GM19324 (cell line): ENCODE measurements around the gene SMIM29.

Experiments used
- ATAC-seq: cut with Tn5 transposase; IDR thresholded peaks from one replicate; pipeline ENCODE4 v1.9.1; 2021; ENCODE audit warnings: mild to moderate bottlenecking, moderate library complexity; ENCODE audit not compliant: unreplicated experiment, low FRiP score

Gene SMIM29

DNA sequence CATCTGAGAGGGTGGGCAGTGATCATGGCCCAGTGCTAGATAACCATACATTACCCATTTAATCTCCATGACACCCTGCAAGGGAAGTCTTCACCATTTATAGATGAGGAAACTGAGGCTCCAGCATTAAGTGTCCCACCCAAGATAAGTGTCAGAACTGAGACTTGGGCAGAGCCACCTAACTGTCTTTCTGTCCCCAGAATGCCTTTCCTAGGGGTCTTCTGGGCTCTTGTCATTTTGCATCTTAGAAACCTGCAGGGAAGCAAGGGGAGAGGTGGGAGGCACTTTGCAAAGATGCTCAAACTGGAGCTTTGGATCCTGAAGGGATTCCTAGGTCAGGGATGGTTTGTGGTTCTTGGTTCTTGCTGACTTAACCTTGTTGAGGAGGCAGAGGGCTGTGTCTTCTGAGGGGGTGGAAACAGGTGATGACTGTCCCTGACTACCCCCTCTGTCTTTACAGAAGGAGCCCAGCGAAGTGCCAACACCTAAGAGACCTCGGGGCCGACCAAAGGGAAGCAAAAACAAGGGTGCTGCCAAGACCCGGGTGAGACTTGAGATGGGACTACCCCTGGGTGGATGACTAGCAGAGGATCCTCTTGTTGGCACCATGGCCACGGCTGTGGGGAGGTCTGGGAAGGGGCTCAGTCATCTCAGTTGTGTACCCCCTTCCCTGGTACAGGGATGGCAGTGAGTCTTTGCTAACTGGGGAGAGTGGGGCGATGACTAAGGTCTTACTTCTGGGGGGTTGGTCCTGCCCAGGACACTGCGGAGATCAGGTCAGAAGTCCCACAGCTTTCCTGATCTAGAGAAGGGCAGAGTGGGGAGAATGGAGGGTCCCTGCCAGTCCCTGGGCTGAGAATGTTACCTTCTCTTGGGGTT lies 6.3 kb downstream of the SMIM29 start:
- ATAC-seq, result no peak

DNA sequence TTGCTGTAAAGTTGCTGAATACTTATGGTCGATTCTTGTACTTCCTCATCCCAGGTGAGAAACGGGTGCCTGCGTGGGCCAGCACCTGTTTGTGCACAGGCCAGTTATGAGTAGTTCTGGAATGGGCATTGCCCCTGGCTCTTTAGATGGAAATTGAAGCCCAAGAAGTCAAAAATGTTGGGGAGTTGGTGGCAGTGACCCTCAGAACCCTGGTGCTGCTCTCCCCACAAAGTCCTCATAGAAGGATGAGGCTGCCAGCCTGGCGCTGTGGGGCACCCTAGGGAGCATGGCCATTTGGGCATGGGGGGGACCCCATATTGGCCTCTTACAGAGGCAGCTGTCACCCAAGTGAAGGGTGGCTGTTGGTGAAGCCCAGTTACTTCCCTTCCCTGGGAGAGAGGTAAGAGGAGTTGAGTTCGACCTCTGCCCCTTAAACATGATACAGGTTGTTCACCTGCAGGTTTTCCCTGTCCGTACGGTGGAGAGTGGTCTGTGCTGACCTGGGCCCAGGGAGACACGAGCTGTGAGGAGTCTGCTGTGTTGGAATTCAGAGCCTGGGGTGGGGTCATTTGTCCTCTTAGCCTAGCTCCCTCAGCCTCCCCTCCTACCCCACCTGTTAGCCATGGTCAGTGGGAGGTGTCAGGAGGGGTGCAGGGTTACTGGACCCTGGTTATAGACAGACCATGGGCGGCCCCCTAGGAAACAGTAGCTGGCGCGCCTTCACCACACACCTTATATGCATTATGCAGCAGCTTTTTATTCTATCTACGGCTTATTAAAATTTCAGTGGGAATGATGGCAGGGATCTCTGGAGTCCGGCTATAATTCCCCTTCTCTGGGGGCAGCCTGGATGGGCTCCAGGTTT lies 7.2 kb downstream of the SMIM29 start:
- ATAC-seq, result no peak

DNA sequence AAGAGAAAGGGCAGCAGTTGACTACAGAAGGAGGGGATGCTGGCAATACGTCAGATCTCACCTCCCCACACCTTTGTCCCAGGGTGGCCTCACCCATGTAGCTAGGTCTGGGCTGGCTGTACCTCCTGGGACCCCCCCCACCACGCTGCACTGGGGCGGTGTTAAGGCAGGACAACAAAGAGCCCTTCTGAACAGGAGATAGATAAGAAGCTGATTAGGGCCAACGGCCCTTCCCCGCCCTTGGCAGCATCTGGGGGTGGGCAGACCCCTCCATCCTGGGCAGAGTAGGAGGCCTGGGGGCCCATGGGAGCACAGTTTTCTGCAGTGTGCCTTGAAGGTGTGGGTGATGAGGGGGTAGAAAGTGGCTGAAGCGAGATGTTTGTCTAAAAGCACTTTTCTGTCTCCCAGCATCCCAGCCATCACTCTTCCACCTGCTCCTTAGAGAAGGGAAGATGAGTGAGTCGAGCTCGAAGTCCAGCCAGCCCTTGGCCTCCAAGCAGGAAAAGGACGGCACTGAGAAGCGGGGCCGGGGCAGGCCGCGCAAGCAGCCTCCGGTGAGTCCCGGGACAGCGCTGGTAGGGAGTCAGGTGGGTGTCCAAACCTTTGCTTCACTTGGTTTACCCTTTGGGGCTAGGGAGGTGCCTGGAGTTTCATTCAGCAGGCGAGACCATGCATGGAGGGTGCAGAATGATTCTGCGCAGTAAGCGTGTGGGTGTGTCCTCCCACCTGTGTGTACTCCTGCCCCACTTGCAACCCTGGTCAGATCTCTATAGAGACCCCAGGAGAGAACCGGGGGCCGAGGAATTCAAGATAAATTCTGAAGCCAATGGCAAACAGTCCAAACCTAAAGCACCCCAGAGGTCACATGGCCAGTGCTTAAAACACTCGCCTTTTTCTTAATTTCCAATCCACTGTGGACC lies 8.2 kb downstream of the SMIM29 start:
- no peak for ATAC-seq

DNA sequence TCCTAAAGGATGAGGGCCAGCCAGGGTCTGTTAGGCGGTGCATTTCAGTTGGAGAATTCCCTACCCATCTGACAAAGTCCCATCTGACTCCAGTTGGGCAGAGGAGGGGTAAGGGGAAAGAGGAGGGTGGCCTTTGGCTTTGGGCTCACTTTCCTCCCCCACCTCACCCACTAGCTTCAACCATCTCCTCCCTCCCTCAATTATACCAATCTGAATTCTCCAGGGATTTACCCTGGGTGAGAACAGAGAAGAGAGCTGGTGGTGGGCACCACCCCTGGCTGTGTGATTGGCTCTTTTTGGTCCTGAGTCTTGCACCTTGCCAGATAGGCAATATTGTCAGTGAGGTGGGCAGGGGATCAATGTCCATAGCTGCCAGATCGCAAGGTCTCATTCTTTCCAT lies 8.9 kb downstream of the SMIM29 start:
- no peak for ATAC-seq

- ATAC-seq, result no peak
These were observed 9.3 kb downstream of the SMIM29 start for GRCh38 chr6:34239500-34239825.

- no peak for ATAC-seq
These were observed 10.0 kb downstream of the SMIM29 start for GRCh38 chr6:34238585-34239499.

DNA sequence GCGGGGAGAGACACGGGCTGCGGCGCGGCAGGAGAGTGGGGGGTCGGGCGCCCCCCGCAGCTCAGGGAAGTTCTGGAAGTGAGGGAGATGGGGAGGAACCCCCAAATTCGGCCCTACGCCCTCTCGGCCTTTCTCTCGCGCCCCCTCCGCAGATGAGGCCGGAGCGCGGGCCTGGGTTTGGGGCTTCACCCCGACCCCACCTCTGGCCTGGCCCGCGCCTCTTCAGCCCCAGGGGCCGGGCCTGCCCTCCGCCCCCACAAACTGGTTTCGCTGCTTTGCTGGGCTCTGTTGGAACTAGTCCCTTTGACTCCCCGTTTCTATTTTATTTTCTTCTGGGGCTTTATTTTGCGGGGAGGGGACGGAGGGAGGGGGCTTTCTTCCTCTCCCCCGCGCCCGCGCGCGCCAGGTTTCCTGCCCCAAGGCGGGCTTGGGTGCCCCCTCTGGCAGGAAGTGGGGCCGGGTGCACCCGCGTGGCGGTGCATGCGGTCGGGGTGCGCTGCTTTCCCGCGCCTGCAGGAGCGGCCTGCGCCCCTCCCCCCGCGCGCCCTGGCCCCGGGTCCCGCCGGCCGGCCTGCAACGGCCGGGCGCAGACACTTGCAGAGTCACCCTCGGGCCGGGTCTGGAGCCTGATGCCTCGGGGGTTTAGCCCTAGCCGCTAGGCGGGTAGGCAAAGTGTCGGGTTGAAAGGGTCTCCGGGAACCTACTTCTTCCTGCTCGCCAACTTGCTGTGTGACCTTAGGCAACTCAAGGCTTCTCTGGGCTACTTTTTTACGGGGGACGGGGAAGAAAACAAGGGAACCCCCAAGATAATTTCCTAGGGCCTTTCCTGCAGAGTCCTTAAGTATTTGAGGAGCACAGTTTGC lies 10.9 kb downstream of the SMIM29 start:
- peak; percentile 15 for ATAC-seq

- peak; percentile 21 for ATAC-seq
These were observed 11.5 kb downstream of the SMIM29 start for GRCh38 chr6:34237316-34237721.

GRCh38 chr6:34236443-34237315 lies 12.1 kb downstream of the SMIM29 start, which contains the start of gene HMGA1:
TSS of gene HMGA1 (plus strand) at chr6:34236873. CDS start at chr6:34240781, 3,908 bp downstream.
- ATAC-seq, result peak; percentile 74

DNA sequence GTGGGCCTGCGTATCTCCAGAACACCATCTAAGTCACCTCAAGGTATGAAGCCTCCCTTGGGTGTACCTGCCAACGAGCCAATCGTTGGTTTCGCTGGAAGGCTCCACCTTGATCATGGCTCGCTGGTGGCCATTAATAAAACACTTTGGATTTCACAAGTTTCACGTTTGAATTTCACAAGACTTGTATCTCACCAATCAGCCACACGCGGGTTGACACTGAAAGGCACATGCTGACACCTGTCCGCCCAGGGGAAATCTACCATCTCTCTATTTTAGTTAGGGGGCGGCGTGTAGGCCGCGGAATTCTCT lies 12.7 kb downstream of the SMIM29 start:
- ATAC-seq, result peak; percentile 1

GRCh38 chr6:34235307-34236130 lies 13.3 kb downstream of the SMIM29 start:
- ATAC-seq, result no peak

DNA sequence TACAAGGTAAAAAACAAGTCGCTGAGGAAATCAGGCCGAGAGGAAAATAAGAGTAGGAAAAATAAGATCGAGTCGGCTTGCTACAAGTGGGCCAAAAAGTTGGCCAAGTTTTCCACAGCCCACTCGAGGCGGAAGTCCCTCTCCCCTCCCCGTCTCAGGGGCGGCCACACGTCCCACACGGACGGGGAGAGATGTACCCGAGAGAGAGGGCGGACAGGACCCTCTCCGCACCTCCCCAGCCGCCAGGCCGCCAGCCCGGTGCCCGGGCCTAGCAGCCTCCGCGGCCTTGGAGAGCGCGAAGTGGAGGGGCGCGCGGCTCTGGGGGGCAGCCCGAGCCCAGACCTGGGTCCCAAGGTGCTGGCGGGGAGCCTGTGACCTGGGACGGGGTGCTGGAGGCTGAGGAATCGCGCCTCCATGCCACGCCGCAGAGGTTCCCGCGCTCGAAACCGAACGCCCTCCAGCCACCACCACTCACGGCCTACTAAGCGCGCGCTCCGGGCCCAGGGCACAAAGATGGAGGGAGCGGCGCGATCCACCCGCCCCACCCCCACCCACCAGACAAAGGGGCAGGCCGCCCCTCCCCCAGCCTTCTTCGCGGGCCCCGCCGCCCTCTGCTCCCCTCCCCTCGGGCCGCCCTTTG lies 14.0 kb downstream of the SMIM29 start:
- ATAC-seq, result no peak

DNA sequence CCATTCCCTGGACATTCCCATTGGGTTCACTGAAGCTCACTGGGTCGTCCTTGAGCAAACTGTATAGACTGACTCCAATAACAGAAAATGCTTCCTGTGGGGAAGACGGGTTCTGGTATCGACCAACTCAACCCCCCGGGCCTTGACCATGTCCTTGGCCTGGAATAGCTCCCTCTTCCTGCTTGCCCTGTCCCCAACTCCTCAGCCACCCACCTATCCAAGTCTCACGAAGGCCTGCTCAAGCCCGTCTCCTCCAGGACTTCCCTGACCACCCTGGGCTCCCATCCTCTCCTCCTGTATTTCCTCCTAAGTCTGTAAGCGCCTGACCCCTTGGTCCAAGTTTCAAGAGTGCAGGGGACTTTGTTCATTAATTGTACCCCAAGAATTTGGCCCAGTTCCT lies 14.9 kb downstream of the SMIM29 start:
- ATAC-seq, result no peak

DNA sequence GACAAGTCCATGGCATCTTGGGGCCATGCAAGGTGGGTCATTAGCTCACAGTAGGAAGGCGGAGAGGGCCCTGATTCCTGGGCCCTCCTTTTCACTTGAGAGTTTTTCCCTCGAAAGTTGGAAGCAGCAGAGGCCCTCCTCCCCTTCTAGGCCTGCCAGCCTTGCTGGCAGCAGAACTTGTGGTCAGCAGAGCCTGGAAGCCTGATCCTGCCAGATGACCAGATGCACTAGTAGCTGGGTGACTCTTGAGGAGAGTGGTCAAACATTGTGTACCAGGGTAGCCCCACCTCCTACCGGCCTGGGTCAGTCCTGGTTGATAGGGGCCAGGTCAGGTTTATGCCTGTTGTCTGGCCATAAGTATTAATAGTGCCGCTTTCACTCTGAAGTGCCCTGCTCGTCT lies 15.9 kb downstream of the SMIM29 start:
- no peak for ATAC-seq

GRCh38 chr6:34231566-34232336 lies 17.1 kb downstream of the SMIM29 start:
- ATAC-seq, result no peak
